GM21367 (cell line): ENCODE results near the gene TSPOAP1.

Source experiments
- ATAC-seq: cut with Tn5 transposase; IDR thresholded peaks from one replicate; pipeline ENCODE4 v1.9.1; 2021; ENCODE audit not compliant: unreplicated experiment

Gene TSPOAP1

GRCh38 chr17:58265271-58265670, 63.3 kb downstream of the TSPOAP1 start:
- ATAC-seq: no peak

GRCh38 chr17:58264407-58265103, 64.0 kb downstream of the TSPOAP1 start:
- ATAC-seq: no peak

GRCh38 chr17:58263773-58264172, 64.8 kb downstream of the TSPOAP1 start:
- no peak for ATAC-seq

- ATAC-seq: no peak
Measured at GRCh38 chr17:58262149-58262548, 66.4 kb downstream of the TSPOAP1 start.

GRCh38 chr17:58254803-58255202, 73.8 kb downstream of the TSPOAP1 start:
- no peak for ATAC-seq

GRCh38 chr17:58253082-58253481, 75.5 kb downstream of the TSPOAP1 start:
- no peak for ATAC-seq

- ATAC-seq: no peak
Measured at GRCh38 chr17:58252141-58252540, 76.5 kb downstream of the TSPOAP1 start.
